HG03520 (cell line): ENCODE data around the gene CATSPER1.

Experiments used
- ATAC-seq: cut with Tn5 transposase; IDR thresholded peaks from one replicate; pipeline ENCODE4 v1.9.1; 2021; ENCODE audit warnings: mild to moderate bottlenecking, moderate library complexity; ENCODE audit not compliant: unreplicated experiment

Gene CATSPER1

GRCh38 chr11:66026017-66026529 lies at the start of gene CATSPER1:
Gene CATSPER1 (minus strand): TSS chr11:66026479. CDS start chr11:66026379, 100 bp downstream.
- no peak for ATAC-seq

DNA sequence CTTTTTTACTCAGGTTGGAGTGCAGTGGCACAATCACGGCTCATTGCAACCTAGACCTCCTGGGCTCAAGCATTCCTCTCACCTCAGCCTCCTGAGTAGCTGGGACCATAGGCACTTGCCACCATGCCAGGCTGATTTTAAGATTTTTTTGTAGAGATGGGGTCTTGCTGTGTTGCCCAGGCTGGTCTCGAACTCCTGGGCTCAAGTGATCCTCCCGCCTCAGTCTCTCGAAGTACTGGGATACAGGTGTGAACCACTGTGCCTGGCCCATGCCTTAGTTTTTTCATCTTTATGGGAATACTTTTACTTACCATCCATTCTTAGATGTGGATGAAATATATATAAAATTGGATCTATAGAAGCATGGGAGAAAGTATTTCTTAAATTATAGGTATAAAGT lies 49.0 kb upstream of the CATSPER1 start:
- no peak for ATAC-seq

DNA sequence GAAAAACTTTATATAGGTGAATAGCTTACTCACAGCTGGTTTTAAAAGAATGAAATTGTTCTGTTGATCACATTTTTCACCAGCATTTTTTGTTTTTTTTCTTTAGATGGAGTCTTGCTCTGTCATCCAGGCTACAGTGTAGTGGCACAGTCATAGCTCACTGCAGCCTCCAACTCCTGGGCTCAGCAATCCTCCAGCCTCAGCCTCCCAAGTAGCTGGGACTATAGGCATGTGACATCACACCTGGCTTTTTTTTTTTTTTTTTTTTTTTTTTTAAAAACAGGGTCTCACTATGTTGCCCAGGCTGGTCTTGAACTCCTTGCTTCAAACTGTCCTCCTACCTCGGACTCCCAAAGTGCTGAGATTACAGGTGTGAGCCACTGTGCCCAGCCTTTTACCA lies 47.4 kb upstream of the CATSPER1 start:
- no peak for ATAC-seq

DNA sequence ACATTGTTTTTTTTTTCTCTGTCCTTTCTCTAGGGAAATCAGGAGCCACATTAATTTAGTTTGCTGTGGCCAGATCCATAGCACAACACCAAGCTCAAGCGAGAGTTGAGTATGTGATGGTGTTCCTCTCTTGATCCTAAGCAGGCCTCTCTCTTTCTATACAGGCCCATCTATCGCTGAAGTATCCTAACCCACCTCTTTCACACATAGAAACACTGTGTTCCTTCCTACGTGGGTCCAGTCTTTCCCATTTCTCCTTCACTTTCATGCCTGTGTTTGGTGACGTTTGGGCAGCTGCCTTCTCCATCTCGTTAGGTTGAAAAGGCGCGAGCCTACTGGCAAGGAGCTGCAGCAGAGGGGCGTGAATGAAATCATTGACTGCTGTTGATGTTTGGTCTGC lies 46.2 kb upstream of the CATSPER1 start:
- ATAC-seq = no peak

DNA sequence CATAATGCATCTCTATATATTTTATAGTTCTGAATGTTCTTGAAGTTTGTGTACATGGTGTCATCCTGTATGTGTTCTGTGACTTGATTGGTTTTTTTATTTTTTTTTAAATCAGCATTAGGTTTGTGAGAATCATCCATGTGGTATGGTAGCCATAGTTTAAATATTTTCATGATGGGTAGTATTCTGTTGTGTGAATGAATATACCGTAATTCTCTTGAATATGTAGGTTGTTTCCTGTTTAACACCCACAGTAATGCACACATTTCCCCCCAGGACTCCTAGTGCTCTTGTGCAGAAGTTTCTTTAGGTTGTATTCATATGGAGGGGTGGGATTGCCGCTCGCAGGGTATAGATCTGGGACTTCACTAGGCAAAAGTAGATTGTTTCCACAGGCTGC lies 45.8 kb upstream of the CATSPER1 start:
- ATAC-seq = no peak

DNA sequence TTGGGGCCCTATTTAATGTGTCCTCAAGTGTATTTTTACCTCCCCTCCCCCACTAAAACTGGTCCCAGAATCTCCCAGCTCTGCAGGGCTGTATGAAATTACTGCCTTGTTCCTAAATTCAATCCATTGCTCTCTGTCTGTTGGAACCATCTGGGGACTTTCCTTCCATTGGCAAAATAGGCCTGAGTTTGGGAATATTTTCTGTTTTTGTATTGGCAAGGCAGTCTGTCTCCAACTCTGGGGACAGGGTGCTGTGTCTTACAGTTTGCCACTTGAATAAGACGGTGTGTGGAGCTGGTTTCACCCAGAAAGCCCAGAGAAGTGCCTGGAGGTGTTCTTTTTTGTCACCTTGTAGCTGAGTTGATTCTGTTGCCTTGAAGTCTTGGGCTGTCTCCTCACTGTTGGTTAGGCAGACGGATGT lies 45.1 kb upstream of the CATSPER1 start:
- ATAC-seq = no peak

- peak; percentile 5 for ATAC-seq
These were observed 44.5 kb upstream of the CATSPER1 start for GRCh38 chr11:66070604-66071380.

GRCh38 chr11:66069715-66070603 lies 43.7 kb upstream of the CATSPER1 start, which contains the start of gene PACS1:
Gene PACS1 (plus strand): TSS chr11:66070272. CDS start chr11:66070487, 215 bp downstream.
- peak; percentile 31 for ATAC-seq

DNA sequence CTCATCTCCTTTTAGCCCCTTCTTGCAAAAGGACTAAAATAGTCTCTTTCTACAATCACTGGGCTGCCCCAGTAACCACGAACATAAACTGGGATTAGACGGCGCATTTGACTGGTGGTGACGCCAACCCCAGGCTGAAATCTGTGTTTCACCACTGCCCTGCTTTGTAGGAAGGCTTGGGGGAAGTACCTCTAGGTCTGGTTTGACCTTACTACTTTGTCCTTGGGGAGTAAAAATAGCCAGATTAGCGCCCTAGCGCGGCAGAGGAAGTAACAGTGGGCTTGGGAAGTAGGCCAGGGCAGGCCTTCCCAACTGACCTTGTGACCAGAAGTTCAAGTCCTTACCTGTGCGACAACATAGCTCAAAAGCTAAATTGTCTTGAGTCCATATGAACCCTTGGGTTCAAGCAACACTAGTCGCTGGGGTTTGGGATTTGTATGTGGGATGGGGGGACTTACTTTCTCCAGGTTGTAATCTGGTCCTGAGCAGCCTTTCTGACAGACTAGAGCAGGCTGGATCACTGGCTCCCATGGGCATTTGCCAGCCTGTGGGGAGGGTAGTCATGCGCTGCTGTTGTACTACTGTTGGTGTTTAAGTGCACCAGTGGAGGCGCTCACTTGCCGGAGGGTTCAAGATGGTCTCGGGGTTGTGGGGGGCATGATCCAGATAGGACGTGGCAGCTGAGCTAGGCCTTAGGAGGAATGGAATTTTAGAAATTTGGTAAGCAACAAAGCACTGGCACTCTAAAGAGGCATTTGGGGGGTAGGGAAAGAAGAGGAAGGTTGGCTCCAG lies 42.8 kb upstream of the CATSPER1 start:
- ATAC-seq = peak; percentile 2

- ATAC-seq = no peak
These were observed 42.0 kb upstream of the CATSPER1 start for GRCh38 chr11:66068154-66068821.

GRCh38 chr11:66067640-66068039 lies 41.4 kb upstream of the CATSPER1 start:
- ATAC-seq = no peak

DNA sequence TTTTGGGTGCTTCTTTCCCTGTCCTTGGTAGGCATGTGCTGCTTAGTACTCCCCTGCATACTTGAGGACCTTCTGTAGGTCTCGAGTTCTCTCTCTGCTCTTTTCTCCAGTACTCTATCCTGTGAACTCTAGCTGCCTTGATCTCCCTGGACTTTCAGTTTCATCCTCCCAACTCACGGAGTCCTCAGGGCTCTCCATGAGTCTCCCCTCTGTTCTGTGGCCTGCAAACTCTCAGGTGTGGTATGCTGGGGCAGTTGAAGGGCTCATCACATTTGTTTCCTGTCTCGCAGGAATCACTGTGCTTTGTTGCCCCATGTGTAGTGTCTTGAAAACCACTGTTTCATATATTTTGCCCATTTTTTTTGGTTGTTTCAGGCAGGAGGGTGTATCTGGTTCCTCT lies 40.5 kb upstream of the CATSPER1 start:
- no peak for ATAC-seq

DNA sequence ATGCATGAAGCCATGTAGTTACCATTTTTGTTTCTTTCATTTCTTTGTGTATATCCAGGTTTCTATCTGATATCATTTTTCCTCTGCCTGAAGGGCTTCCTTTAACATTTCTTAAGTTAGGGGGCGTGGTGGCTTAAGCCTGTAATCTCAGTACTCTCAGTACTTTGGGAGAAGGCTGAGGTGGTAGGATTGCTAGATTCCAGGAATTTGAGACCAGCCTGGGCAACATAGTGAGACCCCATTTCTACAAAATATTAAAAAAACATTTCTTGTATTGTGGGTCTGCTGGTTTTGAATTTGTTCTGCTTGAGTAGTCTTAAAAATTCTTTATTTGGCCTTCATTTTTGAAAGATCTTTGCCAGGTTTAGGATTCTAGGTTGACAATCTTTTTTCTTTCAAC lies 38.3 kb upstream of the CATSPER1 start:
- no peak for ATAC-seq

DNA sequence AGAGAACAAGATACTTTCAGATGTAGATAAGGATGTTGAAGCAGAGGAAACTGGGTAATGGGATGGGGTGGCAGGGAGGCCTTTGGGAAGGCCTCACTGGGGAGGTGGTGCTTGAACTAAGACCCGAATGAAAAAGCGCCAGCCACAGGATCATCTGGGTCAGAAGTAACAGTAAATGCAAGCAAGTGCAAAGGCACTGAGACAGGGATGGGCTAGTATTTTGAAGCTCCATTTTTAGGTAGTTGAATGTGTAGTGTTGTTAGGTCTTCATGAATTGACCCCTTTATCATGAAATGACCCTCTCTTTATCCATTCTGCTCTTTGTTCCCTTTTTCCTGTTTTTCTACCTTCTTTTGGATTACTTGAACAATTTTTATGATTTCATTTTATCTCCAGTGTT lies 37.6 kb upstream of the CATSPER1 start:
- ATAC-seq = no peak

DNA sequence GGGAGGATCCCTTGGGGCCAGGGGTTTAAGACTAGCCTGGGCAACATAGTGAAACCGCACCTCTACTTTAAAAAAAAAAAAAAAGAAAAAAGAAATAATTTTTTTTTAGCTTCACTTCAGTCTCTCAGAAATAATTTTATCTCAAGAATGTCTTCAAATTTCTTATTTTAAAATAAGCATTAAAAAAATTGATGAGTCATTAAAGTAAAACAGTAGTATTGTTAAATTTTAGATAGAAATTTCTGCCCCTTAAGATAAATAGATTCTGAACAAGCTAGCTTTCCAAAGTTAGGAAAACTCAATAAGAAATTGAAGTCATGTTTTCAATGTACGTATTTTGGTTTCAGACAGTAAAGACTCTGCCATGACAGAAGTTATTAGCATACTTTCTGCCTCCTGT lies 36.1 kb upstream of the CATSPER1 start:
- ATAC-seq = no peak

DNA sequence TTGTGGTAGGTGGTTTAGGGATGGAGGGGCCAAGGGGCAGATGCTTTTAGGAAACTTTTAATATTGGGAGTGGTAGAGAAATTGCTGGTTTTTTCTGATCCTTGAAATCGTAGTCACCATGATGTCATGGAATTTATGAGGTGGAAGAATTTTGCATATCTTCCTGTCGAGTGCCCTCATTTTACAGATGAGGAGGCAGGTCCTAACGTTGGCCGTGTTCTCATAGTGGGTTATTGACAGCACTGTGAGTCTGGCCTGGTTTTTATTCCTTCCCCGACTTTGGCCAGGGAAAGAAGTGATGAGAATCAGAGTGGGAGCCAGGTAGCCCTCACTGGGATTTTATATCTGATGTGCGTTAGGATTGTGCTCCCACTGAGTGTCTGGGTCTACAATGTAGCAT lies 35.0 kb upstream of the CATSPER1 start:
- ATAC-seq = no peak

DNA sequence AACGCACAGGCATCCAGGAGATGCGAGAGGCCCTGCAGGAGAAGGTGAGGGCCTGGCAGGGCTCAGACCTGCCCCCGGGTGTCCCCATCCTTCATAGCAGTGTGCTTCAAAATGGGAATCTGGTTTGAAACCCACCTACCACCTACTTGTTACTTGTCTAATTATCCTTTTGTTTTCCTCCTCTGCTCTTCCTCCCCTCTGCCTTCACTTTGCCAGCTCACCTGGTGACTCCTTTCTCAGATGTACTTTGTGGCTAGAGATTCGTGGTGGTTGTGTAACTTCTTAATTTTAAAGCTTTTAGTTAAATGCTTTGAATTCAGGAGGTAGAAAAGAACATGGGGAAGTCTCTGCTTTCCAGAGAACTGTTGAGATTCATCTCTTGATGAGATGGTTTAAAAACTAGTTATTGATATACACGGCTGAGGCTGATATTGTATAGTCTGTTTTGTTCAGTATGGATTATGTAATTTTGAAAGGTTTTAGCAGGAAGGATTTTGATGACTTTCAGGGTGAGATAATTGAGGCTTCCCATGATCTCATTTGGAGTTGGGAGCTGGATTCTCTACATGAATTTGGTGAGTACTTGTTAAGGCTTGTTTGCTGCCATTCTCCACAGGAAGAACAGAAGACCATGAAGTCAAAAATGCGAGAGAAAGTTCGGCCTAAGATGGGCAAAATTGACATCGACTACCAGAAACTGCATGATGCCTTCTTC lies 33.8 kb upstream of the CATSPER1 start:
- ATAC-seq = no peak

DNA sequence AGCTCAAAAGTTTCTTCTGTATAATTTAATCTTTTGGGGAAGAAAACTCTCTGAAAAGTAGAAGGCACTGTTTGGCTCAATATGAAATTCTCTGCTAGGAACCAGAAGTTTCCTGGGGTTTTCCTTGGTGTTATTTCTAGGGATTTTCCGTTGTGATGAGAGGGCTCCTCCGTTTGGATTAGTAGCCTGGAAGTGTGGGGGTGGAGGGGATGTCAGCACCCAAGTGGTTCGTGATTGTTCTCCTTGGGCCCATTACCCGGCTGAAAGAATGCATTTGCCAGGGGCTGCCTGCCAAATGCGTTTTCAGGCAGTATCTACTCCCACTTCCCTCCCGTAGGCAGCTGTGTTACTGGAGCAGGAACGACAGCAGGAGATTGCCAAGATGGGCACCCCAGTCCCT lies 30.2 kb upstream of the CATSPER1 start:
- ATAC-seq = no peak

DNA sequence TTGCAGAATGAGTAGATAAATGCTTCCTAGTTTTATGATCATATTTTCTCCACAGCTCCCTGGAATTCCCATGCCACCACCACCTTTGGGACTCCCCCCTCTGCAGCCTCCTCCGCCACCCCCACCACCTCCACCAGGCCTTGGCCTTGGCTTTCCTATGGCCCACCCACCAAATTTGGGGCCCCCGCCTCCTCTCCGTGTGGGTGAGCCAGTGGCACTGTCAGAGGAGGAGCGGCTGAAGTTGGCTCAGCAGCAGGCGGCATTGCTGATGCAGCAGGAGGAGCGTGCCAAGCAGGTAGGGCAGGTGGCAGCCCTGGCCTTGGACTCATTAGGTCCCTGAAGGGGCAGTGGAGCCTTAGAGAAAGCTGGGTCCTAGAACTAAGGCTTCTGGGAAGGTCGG lies 28.7 kb upstream of the CATSPER1 start:
- ATAC-seq = no peak

DNA sequence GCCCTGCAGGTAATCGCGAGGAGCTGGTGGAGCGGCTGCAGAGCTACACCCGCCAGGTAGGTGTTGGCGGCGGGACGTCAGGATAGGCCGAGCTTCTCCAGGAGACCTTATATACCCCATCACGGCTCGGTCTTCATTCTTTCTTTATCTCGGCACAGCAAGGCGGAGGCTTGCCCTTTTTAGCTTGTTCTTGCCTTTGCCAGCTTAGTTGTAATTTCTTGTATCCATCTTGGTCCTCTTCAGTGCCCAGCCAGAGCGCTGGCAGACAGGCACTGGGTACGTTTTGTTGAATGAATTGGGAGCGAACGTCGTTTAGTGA lies 26.3 kb upstream of the CATSPER1 start:
- ATAC-seq = no peak
